ENCODE data around the gene KRTAP10-5.

DNA sequence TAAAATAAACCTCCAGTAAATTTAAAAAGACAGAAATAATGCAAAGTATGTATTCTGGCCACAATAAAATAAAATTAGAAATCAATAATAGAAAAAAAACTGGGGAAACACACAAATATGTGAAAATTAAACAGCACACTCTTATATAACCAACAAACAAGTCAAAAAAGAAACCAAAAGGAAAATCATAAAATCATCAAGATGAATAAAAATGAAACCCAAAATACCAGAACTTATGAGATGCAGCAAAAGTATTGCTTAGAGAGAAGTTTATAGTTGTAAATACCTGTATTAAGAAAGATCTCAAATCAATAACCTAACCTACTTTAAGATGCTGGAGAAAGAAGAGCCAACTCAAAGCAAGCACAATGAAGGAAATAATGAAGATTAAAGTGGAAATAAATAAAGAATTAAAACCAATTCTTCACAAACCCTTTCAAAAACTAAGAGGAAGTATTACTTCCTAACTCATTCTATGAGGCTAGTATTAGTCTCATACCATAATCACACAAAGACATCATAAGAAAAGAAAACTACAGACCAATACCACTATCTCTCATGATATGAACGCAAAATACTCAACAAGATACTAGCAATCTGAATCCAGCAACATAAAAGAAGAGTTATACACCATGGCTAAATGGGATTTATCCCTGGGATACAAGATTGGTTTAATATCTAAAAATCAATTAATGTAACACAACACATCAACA, 15.4 kb downstream of the KRTAP10-5 start:
- TF ChIP-seq, protein P1, sequence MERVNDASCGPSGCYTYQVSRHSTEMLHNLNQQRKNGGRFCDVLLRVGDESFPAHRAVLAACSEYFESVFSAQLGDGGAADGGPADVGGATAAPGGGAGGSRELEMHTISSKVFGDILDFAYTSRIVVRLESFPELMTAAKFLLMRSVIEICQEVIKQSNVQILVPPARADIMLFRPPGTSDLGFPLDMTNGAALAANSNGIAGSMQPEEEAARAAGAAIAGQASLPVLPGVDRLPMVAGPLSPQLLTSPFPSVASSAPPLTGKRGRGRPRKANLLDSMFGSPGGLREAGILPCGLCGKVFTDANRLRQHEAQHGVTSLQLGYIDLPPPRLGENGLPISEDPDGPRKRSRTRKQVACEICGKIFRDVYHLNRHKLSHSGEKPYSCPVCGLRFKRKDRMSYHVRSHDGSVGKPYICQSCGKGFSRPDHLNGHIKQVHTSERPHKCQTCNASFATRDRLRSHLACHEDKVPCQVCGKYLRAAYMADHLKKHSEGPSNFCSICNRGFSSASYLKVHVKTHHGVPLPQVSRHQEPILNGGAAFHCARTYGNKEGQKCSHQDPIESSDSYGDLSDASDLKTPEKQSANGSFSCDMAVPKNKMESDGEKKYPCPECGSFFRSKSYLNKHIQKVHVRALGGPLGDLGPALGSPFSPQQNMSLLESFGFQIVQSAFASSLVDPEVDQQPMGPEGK (CRISPR knock-in tag; IDR thresholded peaks at IDR 0.05; ENCODE audit: borderline replicate concordance), result no peak
- TF ChIP-seq ZC3H10 (CRISPR knock-in tag; IDR thresholded peaks at IDR 0.05) (no peak), ZNF8 (CRISPR knock-in tag; IDR thresholded peaks at IDR 0.05) (no peak), ZFP30 (CRISPR knock-in tag; IDR thresholded peaks at IDR 0.05) (no peak), ARNTL (CRISPR knock-in tag; IDR thresholded peaks at IDR 0.05; ENCODE audit: borderline replicate concordance, low read depth) (no peak), TOX (CRISPR knock-in tag; IDR thresholded peaks at IDR 0.05; ENCODE audit: borderline replicate concordance) (no peak), ESRRG (CRISPR knock-in tag; IDR thresholded peaks at IDR 0.05) (no peak), OSR1 (CRISPR knock-in tag; IDR thresholded peaks at IDR 0.05) (no peak), RARB (CRISPR knock-in tag; IDR thresholded peaks at IDR 0.05) (no peak), GLIS3 (CRISPR knock-in tag; IDR thresholded peaks at IDR 0.05) (no peak), ISL1 (CRISPR knock-in tag; IDR thresholded peaks at IDR 0.05) (no peak)
- TF ChIP-seq, protein P2, sequence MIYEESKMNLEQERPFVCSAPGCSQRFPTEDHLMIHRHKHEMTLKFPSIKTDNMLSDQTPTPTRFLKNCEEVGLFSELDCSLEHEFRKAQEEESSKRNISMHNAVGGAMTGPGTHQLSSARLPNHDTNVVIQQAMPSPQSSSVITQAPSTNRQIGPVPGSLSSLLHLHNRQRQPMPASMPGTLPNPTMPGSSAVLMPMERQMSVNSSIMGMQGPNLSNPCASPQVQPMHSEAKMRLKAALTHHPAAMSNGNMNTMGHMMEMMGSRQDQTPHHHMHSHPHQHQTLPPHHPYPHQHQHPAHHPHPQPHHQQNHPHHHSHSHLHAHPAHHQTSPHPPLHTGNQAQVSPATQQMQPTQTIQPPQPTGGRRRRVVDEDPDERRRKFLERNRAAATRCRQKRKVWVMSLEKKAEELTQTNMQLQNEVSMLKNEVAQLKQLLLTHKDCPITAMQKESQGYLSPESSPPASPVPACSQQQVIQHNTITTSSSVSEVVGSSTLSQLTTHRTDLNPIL (CRISPR knock-in tag; IDR thresholded peaks at IDR 0.05; ENCODE audit: low read depth), result no peak
- TF ChIP-seq, protein P3, sequence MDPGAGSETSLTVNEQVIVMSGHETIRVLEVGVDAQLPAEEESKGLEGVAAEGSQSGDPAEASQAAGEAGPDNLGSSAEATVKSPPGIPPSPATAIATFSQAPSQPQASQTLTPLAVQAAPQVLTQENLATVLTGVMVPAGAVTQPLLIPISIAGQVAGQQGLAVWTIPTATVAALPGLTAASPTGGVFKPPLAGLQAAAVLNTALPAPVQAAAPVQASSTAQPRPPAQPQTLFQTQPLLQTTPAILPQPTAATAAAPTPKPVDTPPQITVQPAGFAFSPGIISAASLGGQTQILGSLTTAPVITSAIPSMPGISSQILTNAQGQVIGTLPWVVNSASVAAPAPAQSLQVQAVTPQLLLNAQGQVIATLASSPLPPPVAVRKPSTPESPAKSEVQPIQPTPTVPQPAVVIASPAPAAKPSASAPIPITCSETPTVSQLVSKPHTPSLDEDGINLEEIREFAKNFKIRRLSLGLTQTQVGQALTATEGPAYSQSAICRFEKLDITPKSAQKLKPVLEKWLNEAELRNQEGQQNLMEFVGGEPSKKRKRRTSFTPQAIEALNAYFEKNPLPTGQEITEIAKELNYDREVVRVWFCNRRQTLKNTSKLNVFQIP (CRISPR knock-in tag; IDR thresholded peaks at IDR 0.05; ENCODE audit: borderline replicate concordance, low read depth), result no peak
- TF ChIP-seq, protein P4, sequence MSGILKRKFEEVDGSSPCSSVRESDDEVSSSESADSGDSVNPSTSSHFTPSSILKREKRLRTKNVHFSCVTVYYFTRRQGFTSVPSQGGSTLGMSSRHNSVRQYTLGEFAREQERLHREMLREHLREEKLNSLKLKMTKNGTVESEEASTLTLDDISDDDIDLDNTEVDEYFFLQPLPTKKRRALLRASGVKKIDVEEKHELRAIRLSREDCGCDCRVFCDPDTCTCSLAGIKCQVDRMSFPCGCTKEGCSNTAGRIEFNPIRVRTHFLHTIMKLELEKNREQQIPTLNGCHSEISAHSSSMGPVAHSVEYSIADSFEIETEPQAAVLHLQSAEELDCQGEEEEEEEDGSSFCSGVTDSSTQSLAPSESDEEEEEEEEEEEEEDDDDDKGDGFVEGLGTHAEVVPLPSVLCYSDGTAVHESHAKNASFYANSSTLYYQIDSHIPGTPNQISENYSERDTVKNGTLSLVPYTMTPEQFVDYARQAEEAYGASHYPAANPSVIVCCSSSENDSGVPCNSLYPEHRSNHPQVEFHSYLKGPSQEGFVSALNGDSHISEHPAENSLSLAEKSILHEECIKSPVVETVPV (CRISPR knock-in tag; IDR thresholded peaks at IDR 0.05), result no peak
